NCI-H524 treated with DMSO at 0.1 percent for 48 hours (cell line): Measurements from ENCODE around the gene CPLX3.

Source experiments
- DNase-seq: peaks from one replicate; lab custom pipeline; 2025; lab: John Stamatoyannopoulos, UW

Gene CPLX3

GRCh38 chr15:74844319-74845207 is 18.1 kb downstream of the CPLX3 start:
- no peak for DNase-seq

GRCh38 chr15:74845208-74845568 is 18.8 kb downstream of the CPLX3 start:
- no peak for DNase-seq

- no peak for DNase-seq
Measured at GRCh38 chr15:74845581-74845980, 19.2 kb downstream of the CPLX3 start.

- no peak for DNase-seq
Measured at GRCh38 chr15:74847432-74847831, 21.0 kb downstream of the CPLX3 start.

- no peak for DNase-seq
Measured at GRCh38 chr15:74850393-74850792, 24.0 kb downstream of the CPLX3 start.

GRCh38 chr15:74851960-74852359 is 25.5 kb downstream of the CPLX3 start:
- no peak for DNase-seq

- no peak for DNase-seq
Measured at GRCh38 chr15:74854453-74855022, 28.1 kb downstream of the CPLX3 start.

GRCh38 chr15:74855857-74856256 is 29.4 kb downstream of the CPLX3 start:
- DNase-seq = no peak

GRCh38 chr15:74856537-74856936 is 30.1 kb downstream of the CPLX3 start:
- no peak for DNase-seq

- DNase-seq = no peak
Measured at GRCh38 chr15:74857082-74857655, 30.7 kb downstream of the CPLX3 start.

- DNase-seq = no peak
Measured at GRCh38 chr15:74857671-74858368, 31.4 kb downstream of the CPLX3 start.

GRCh38 chr15:74858369-74858740 is 31.9 kb downstream of the CPLX3 start:
- no peak for DNase-seq

GRCh38 chr15:74863239-74864056 is 37.0 kb downstream of the CPLX3 start:
- no peak for DNase-seq

- no peak for DNase-seq
Measured at GRCh38 chr15:74864296-74864695, 37.9 kb downstream of the CPLX3 start.

GRCh38 chr15:74865316-74865715 is 38.9 kb downstream of the CPLX3 start:
- DNase-seq = no peak

- DNase-seq = no peak
Measured at GRCh38 chr15:74866090-74866489, 39.7 kb downstream of the CPLX3 start.

- DNase-seq = no peak
Measured at GRCh38 chr15:74867466-74868038, 41.1 kb downstream of the CPLX3 start.

- no peak for DNase-seq
Measured at GRCh38 chr15:74868059-74868458, 41.6 kb downstream of the CPLX3 start.

GRCh38 chr15:74869372-74869725 is 42.9 kb downstream of the CPLX3 start:
- no peak for DNase-seq

- no peak for DNase-seq
Measured at GRCh38 chr15:74869726-74870407, 43.4 kb downstream of the CPLX3 start.
